GM10266 (cell line): ENCODE results near the gene PGRMC2.

ENCODE experiments used
- DNase-seq: peaks from one replicate; pipeline ENCODE4 v3.0.0; 2012; ENCODE audit errors: extremely low spot score
- CTCF ChIP-seq: IDR thresholded peaks from 2 replicates; pipeline ENCODE4 v1.5.1; 2012; ENCODE audit warnings: mild to moderate bottlenecking, low read depth; ENCODE audit not compliant: control insufficient read depth, insufficient read depth; ENCODE audit errors: missing control alignments

Gene PGRMC2

GRCh38 chr4:128310266-128310697 lies 22.7 kb upstream of the PGRMC2 start:
- TF ChIP-seq CTCF, result no peak
- DNase-seq, result no peak

GRCh38 chr4:128309585-128309984 lies 22.0 kb upstream of the PGRMC2 start:
- DNase-seq, result no peak
- TF ChIP-seq CTCF, result no peak

GRCh38 chr4:128308986-128309385 lies 21.4 kb upstream of the PGRMC2 start:
- no peak for DNase-seq
- TF ChIP-seq CTCF, result no peak

GRCh38 chr4:128307123-128307571 lies 19.5 kb upstream of the PGRMC2 start:
- no peak for TF ChIP-seq CTCF
- DNase-seq, result no peak

- DNase-seq, result no peak
Observed at GRCh38 chr4:128305942-128306341, 18.3 kb upstream of the PGRMC2 start.

GRCh38 chr4:128303986-128304385 lies 16.4 kb upstream of the PGRMC2 start:
- DNase-seq, result no peak
- no peak for TF ChIP-seq CTCF

More at GRCh38 chr4:128305942-128306341, 18.3 kb upstream of the PGRMC2 start:
- TF ChIP-seq CTCF, result no peak

GRCh38 chr4:128303405-128303785 lies 15.8 kb upstream of the PGRMC2 start:
- no peak for TF ChIP-seq CTCF
- DNase-seq, result no peak
